SKM-1 treated with dmso at 0.1 percent for 144 hours (cell line): ENCODE results near the gene CFAP100.

ENCODE experiments used
- DNase-seq: peaks from one replicate; lab custom pipeline; 2025; ENCODE audit not compliant: unreplicated experiment; lab: John Stamatoyannopoulos, UW

Gene CFAP100

GRCh38 chr3:126419886-126420786 lies 25.4 kb downstream of the CFAP100 start:
- no peak for DNase-seq

- DNase-seq, result no peak
These were observed 26.9 kb downstream of the CFAP100 start for GRCh38 chr3:126421573-126422119.

- no peak for DNase-seq
These were observed 27.4 kb downstream of the CFAP100 start for GRCh38 chr3:126422121-126422520.

GRCh38 chr3:126422571-126423091 lies 27.9 kb downstream of the CFAP100 start:
- DNase-seq, result no peak

GRCh38 chr3:126423191-126424038 lies 28.7 kb downstream of the CFAP100 start:
- DNase-seq, result no peak

GRCh38 chr3:126424039-126424717 lies 29.5 kb downstream of the CFAP100 start:
- DNase-seq, result no peak

- DNase-seq, result no peak
These were observed 30.0 kb downstream of the CFAP100 start for GRCh38 chr3:126424751-126425150.

GRCh38 chr3:126431103-126431534 lies 36.4 kb downstream of the CFAP100 start:
- no peak for DNase-seq

GRCh38 chr3:126432361-126433104 lies 37.8 kb downstream of the CFAP100 start:
- no peak for DNase-seq

GRCh38 chr3:126433105-126433430 lies 38.4 kb downstream of the CFAP100 start:
- no peak for DNase-seq

- DNase-seq, result no peak
These were observed 39.0 kb downstream of the CFAP100 start for GRCh38 chr3:126433496-126434263.

- DNase-seq, result no peak
These were observed 39.5 kb downstream of the CFAP100 start for GRCh38 chr3:126434264-126434590.

- DNase-seq, result no peak
These were observed 40.3 kb downstream of the CFAP100 start for GRCh38 chr3:126434931-126435411.

GRCh38 chr3:126435456-126436315 lies 41.0 kb downstream of the CFAP100 start:
- DNase-seq, result no peak

- no peak for DNase-seq
These were observed 42.4 kb downstream of the CFAP100 start for GRCh38 chr3:126436826-126437717.

GRCh38 chr3:126438186-126438585 lies 43.5 kb downstream of the CFAP100 start:
- no peak for DNase-seq

GRCh38 chr3:126438746-126439145 lies 44.0 kb downstream of the CFAP100 start:
- no peak for DNase-seq
